GM12864 (cell line): ENCODE measurements around the gene CAV3.

Source experiments
- DNase-seq: peaks from one replicate; pipeline ENCODE4 v3.0.0-alpha.2; 2011; ENCODE audit warnings: low read depth
- H3K4me3 ChIP-seq: 2 replicates; pipeline ENCODE4 v1.5.1; 2011; ENCODE audit warnings: mild to moderate bottlenecking, low read depth, low read length, control low read depth
- TF ChIP-seq, protein P1 (sequence below): IDR thresholded peaks from 2 replicates; pipeline ENCODE4 v1.5.1; 2011; ENCODE audit warnings: low read depth, mild to moderate bottlenecking, moderate library complexity, low read length, control low read depth, inconsistent platforms; ENCODE audit errors: missing control alignments

CAV3 gene

DNA sequence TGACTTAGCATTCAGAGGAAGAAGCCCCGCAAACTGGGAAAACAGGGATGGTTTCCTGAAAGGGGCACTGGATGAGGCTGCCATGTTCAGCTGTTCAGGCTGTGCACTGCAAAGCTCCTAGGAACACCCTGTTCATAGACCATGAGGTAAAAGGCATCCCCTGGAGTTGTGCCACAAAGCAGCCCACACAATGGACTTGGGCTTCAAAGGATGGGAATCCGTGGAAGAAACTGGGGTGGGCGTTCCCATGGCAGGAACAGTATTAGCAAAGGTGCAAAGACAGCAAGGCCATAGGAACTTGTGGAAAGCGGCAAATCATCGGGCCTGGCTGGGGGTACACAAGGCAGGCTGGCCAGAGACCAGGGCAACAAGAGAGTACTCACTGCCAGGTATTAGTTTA lies 26.9 kb downstream of the CAV3 start:
- no peak overlapping the region for H3K4me3 ChIP-seq
- TF ChIP-seq, protein P1, sequence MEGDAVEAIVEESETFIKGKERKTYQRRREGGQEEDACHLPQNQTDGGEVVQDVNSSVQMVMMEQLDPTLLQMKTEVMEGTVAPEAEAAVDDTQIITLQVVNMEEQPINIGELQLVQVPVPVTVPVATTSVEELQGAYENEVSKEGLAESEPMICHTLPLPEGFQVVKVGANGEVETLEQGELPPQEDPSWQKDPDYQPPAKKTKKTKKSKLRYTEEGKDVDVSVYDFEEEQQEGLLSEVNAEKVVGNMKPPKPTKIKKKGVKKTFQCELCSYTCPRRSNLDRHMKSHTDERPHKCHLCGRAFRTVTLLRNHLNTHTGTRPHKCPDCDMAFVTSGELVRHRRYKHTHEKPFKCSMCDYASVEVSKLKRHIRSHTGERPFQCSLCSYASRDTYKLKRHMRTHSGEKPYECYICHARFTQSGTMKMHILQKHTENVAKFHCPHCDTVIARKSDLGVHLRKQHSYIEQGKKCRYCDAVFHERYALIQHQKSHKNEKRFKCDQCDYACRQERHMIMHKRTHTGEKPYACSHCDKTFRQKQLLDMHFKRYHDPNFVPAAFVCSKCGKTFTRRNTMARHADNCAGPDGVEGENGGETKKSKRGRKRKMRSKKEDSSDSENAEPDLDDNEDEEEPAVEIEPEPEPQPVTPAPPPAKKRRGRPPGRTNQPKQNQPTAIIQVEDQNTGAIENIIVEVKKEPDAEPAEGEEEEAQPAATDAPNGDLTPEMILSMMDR: no peak
- no peak for DNase-seq

DNA sequence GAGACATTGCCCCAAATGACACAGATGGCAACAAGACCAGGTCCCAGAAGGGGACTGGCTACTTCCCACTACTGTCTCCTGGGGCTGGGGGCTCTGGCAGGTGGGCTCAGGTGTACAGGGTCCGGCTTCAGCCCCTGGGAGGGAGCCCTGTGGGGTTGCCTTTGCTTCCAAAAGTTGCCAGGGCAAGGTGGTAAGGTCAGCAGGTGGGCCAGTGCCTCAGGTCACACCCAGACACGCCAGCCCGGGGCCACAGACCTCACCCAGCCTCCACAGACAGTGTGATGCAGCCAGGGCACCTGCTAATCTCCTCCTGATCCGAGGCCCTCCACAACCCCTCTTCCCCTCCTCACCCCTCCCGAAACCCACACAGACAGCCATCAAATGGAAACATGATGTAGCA lies 28.3 kb downstream of the CAV3 start:
- TF ChIP-seq, protein P1: no peak
- DNase-seq: no peak
- no peak overlapping the region for H3K4me3 ChIP-seq

DNA sequence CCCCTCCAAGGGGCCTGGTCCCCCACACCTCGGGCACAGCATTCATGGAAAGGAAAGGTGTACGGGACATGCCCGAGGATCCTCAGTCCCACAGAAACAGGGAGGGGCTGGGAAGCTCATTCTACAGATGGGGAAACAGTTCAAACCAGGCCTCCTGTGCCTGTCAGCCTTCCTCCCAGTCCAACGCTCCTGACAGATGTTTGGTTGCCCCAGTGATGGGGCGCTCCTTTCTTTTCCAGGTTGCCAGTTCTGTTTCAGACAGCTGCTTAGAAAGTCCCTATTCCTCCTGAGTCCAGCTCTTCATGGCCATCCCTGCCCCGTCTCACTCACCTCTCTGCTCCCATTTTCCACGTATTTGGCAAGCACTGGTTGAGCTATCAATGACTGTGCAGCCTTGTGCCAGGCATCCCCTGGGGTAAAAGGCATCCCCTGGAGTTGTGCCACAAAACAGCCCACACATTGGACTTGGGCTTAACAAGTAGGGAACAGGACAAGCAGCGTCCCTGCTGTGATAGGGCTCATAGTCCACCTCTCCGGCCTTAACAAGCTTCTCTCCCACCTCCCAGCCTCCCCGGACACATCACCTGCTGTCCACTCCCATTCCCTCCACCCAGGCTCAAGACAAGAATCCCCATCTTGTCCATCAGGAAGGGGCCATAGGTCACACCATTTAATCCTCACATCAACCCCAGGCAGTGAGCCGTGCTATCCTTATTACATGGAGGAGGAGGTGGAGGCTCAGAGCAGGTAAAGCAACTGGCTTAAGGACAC lies 29.2 kb downstream of the CAV3 start:
- no peak overlapping the region for H3K4me3 ChIP-seq
- TF ChIP-seq, protein P1: no peak
- no peak for DNase-seq

GRCh38 chr3:8764528-8764927 lies 30.9 kb downstream of the CAV3 start:
- no peak for DNase-seq
- TF ChIP-seq, protein P1: no peak
- H3K4me3 ChIP-seq: no peak overlapping the region

DNA sequence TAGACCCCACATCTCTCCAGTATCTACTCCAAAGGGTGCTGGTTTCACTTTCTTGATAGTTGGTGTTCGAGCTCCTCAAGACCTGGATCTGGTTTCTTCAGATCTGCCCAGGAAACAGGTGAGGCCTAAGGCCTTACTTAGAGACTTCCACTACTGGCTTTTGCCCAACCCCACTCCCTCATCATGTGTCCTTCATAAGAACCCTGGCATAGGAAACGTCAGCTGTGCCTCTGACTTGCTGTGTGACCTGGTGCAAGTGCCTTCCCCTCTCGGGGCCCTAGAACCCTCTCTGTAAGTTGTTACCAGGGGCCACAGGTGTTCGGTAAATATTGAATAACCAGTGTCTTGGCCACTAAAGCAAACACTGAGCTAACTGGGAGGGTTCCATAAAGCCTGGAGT lies 31.9 kb downstream of the CAV3 start:
- DNase-seq: no peak
- TF ChIP-seq, protein P1: no peak
- no peak overlapping the region for H3K4me3 ChIP-seq

- no peak for DNase-seq
- H3K4me3 ChIP-seq: no peak overlapping the region
- TF ChIP-seq, protein P1: no peak
These were observed 32.5 kb downstream of the CAV3 start for GRCh38 chr3:8766148-8766547.

- H3K4me3 ChIP-seq: no peak overlapping the region; the same call in 1 of the 2 replicates
- TF ChIP-seq, protein P1: no peak
- no peak for DNase-seq
These were observed 33.7 kb downstream of the CAV3 start for GRCh38 chr3:8767256-8767666.
